Tibial nerve (tissue), 3 donors: Measurements from ENCODE around the gene BACH2.

Experiments used
- CTCF ChIP-seq, 5 experiments: fragments of 200-600 bp in 3 of 5; fragments of 450-650 bp in 2 of 5; sonication (generic) in 3 of 5; IDR thresholded peaks; one replicate each; pipeline ENCODE4 v1.5.1; 2016 to 2019; ENCODE audit warnings: antibody characterized with exemption in 5 of 5, mild to moderate bottlenecking in 3 of 5, moderate library complexity in 2 of 5
- POLR2A ChIP-seq, 2 donors: fragments of 450-650 bp; IDR thresholded peaks; one replicate each; pipeline ENCODE4 v1.6.1; 2017; ENCODE audit warnings: antibody characterized with exemption in 2 of 2, mild to moderate bottlenecking in 2 of 2, moderate library complexity in 2 of 2

DNA sequence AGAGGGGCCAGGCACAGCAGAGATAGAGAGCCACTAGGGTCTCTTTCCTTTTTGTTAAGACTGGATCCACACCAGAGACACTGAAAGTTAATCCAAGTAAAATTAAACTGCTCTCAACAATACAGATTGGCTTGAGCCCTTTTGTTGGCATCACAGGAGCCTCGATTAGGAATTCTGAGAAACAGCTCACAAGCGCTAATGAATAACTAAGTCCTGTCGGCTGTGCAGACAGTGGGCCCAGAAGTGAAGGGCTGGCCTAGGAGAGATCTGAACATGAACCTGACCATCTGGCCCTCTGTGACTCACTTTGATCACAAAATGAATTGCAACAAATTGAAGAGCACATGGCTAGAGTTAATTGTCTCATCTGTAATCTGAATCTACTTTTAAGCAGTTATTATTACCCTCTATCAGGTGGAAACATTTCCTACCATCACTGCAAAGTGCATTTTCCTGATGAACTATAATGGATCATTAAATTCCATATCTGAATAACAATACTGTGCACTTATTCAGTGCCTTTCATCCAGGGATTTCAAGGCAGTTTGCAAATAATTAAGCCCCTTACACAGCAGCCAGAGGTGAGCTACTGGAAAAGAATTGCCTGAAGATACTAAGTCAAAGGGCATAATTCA is 3.2 kb downstream of the BACH2 start:
- no peak for TF ChIP-seq CTCF (IDR thresholded peaks at IDR 0.05)
- no peak for TF ChIP-seq POLR2A (IDR thresholded peaks at IDR 0.05)
